WTC11 (cell line): ENCODE measurements around the gene FXYD6.

Experiments used
- ATF2 ChIP-seq: sonication (generic); formaldehyde crosslinking; IDR thresholded peaks from 2 replicates; pipeline ENCODE4 v1.8.1; 2022; ENCODE audit warnings: low read depth, missing genetic modification reagents, borderline replicate concordance
- ESRRA ChIP-seq: sonication (generic); formaldehyde crosslinking; IDR thresholded peaks from 2 replicates; pipeline ENCODE4 v1.8.1; 2022; ENCODE audit warnings: mild to moderate bottlenecking, missing genetic modification reagents, borderline replicate concordance
- HMGXB4 ChIP-seq: sonication (generic); formaldehyde crosslinking; IDR thresholded peaks from 2 replicates; pipeline ENCODE4 v1.8.1; 2023; ENCODE audit warnings: mild to moderate bottlenecking, moderate library complexity, missing genetic modification reagents
- JUN ChIP-seq: sonication (generic); formaldehyde crosslinking; IDR thresholded peaks from 2 replicates; pipeline ENCODE4 v1.8.0; 2023; ENCODE audit warnings: mild to moderate bottlenecking, missing genetic modification reagents
- MYBL2 ChIP-seq: sonication (generic); formaldehyde crosslinking; IDR thresholded peaks from 2 replicates; pipeline ENCODE4 v1.8.1; 2023; ENCODE audit warnings: mild to moderate bottlenecking, moderate library complexity, missing genetic modification reagents
- SMAD4 ChIP-seq: sonication (generic); formaldehyde crosslinking; IDR thresholded peaks from 2 replicates; pipeline ENCODE4 v1.8.0; 2022; ENCODE audit warnings: mild to moderate bottlenecking, missing genetic modification reagents
- TCF7 ChIP-seq: sonication (generic); formaldehyde crosslinking; IDR thresholded peaks from 2 replicates; pipeline ENCODE4 v1.8.0; 2022; ENCODE audit warnings: mild to moderate bottlenecking, low read depth, missing genetic modification reagents, moderate library complexity
- USF1 ChIP-seq: sonication (generic); formaldehyde crosslinking; IDR thresholded peaks from 2 replicates; pipeline ENCODE4 v1.8.0; 2022; ENCODE audit warnings: mild to moderate bottlenecking, missing genetic modification reagents
- ZNF138 ChIP-seq: sonication (generic); formaldehyde crosslinking; conservative IDR thresholded peaks from 2 replicates; pipeline ENCODE4 v1.8.1; 2022; ENCODE audit warnings: mild to moderate bottlenecking, moderate library complexity, missing genetic modification reagents
- TF ChIP-seq, protein P1 (sequence below): sonication (generic); formaldehyde crosslinking; IDR thresholded peaks from 2 replicates; pipeline ENCODE4 v1.8.1; 2023; ENCODE audit warnings: mild to moderate bottlenecking, missing genetic modification reagents, moderate library complexity
- TF ChIP-seq, protein P2 (sequence below): fragments of 200-600 bp; IDR thresholded peaks from 2 replicates; pipeline ENCODE4 v1.8.0; 2022; ENCODE audit warnings: antibody characterized with exemption
- TF ChIP-seq, protein P3 (sequence below): sonication (generic); formaldehyde crosslinking; IDR thresholded peaks from 2 replicates; pipeline ENCODE4 v1.8.1; 2022; ENCODE audit warnings: mild to moderate bottlenecking, moderate library complexity, missing genetic modification reagents

DNA sequence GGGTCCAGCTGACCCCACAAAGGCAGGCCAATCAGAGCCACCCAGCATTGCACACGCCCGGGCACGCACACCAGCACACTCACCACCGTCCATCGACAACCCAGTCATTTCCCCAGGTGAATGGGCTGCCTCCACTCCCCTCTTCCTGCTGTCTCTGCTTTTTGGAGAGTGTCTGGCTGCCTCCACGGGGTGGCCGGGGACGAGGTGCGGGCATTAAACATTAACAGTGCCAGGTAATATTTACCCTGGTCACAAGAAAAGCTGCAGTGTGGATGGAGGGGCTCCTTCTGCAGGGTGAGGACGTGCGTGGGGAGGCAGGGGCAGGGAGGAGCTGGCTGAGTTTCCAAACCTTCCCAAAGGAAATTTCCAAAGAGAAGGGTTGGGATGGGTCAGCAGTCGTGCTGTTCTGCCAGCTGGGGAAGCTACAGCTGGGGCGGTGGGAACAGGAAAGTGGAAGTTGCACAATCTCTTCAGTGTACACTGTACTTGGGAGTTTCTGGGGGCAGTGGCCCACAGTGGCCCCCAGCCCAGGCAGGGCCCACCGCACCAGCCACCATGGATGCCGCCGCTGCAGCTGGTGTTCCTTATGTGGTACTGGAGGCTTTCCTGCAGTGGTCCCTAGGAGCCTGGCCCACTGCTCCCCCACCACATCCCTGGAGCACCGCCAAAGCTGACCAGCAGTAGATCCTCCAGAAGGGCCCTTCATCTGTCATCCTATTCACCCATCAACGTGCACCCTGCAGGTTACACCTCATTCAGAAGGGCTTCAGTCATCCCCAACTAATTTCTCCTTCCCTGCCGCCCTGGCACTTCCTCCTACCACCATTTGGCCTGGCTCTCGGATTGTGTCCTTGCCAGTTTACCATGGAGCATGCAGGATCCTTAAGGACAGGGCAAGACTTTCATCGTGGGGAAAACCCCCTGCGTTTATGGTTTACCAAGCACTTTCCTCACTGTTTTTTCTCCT, 51.6 kb downstream of the FXYD6 start, which contains the start of gene FXYD2:
- TF ChIP-seq, protein P1, sequence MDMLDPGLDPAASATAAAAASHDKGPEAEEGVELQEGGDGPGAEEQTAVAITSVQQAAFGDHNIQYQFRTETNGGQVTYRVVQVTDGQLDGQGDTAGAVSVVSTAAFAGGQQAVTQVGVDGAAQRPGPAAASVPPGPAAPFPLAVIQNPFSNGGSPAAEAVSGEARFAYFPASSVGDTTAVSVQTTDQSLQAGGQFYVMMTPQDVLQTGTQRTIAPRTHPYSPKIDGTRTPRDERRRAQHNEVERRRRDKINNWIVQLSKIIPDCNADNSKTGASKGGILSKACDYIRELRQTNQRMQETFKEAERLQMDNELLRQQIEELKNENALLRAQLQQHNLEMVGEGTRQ (CRISPR knock-in tag), result no peak
- TF ChIP-seq, protein P2, sequence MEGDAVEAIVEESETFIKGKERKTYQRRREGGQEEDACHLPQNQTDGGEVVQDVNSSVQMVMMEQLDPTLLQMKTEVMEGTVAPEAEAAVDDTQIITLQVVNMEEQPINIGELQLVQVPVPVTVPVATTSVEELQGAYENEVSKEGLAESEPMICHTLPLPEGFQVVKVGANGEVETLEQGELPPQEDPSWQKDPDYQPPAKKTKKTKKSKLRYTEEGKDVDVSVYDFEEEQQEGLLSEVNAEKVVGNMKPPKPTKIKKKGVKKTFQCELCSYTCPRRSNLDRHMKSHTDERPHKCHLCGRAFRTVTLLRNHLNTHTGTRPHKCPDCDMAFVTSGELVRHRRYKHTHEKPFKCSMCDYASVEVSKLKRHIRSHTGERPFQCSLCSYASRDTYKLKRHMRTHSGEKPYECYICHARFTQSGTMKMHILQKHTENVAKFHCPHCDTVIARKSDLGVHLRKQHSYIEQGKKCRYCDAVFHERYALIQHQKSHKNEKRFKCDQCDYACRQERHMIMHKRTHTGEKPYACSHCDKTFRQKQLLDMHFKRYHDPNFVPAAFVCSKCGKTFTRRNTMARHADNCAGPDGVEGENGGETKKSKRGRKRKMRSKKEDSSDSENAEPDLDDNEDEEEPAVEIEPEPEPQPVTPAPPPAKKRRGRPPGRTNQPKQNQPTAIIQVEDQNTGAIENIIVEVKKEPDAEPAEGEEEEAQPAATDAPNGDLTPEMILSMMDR, result no peak
- TF ChIP-seq ATF2 (CRISPR knock-in tag) (no peak), JUN (CRISPR knock-in tag) (no peak), SMAD4 (CRISPR knock-in tag) (no peak), ESRRA (CRISPR knock-in tag) (no peak), MYBL2 (CRISPR knock-in tag) (no peak), HMGXB4 (no peak), USF1 (CRISPR knock-in tag) (no peak), ZNF138 (CRISPR knock-in tag) (no peak), TCF7 (CRISPR knock-in tag) (no peak)
- TF ChIP-seq, protein P3, sequence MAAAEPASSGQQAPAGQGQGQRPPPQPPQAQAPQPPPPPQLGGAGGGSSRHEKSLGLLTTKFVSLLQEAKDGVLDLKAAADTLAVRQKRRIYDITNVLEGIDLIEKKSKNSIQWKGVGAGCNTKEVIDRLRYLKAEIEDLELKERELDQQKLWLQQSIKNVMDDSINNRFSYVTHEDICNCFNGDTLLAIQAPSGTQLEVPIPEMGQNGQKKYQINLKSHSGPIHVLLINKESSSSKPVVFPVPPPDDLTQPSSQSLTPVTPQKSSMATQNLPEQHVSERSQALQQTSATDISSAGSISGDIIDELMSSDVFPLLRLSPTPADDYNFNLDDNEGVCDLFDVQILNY (CRISPR knock-in tag), result no peak
